ENCODE data around the gene CD8B. TPM values are rescaled to one million over a fixed set of nuclear protein-coding genes. Genes with fewer than 3 reads are reported as not detected.

Gene CD8B
- total RNA-seq, 1 experiment from 2014 or later: 0.24 TPM

DNA sequence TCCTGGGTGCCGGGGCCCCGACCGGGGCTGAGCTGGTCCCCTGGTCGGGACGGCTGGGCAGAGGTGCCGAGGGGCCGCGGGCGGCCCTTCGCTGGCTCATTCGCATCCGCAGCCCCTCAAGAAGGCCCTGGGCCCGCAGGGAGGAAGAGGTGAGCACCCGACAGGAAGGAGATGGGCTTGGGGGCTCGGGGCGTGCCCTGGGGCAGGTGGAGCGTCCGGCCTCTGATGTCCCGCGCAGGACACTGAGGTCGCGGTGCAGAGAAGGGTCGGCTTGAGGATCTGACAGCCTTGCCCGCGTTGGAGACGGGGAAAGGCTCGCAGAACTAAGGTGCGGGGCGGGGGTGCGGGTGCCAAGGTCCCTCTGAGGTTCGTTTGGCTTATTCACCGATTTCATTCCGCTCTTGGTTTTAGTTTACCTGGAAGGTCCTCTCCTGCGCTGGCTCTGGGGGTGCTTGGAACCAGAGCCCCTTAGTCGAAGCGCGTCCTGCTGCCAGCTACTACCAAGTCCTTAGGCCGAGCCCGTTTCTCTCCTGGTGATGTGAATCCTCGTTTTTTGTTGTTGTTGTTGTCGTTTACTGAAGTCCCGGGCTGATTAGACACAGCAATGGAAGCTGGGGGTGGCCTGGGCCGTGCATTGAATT lies 52.1 kb downstream of the CD8B start:
- Histone ChIP-seq H3K79me1 (ENCODE audit: insufficient read depth, low read depth, low read length, poor library complexity, severe bottlenecking) (no peaks in the 10 kb centered on the region), H4K8ac (replicated peaks; ENCODE audit: insufficient read length, low read depth, low read length) (no peak overlapping the region), H3K23ac (ENCODE audit: insufficient read length, low read depth, low read length) (no peak overlapping the region), H3K14ac (ENCODE audit: insufficient read depth, low read length) (no peak overlapping the region), H3K27me3 (ENCODE audit: insufficient read depth, low read length) (no peaks in the 10 kb centered on the region; the same call in 1 of the 2 replicates), H3K4me1 (ENCODE audit: insufficient read depth, low read length) (peaks cover 3% of the 10 kb centered on the region; the same call in 1 of the 2 replicates), H3T11ph (ENCODE audit: low read length) (no peak overlapping the region), H3K4me2 (ENCODE audit: insufficient read depth, insufficient read length, low read length) (no peak overlapping the region), H4K20me1 (ENCODE audit: control insufficient read depth, insufficient read depth, insufficient read length) (no peaks in the 10 kb centered on the region), H3K56ac (ENCODE audit: insufficient read length, low read depth, low read length) (no peak overlapping the region), H2BK15ac (ENCODE audit: low read depth, low read length) (no peak overlapping the region), H2AFZ (ENCODE audit: low read length) (no peak overlapping the region), H3K27ac (ENCODE audit: insufficient read length, low read depth, low read length) (no peak overlapping the region), H3K79me2 (ENCODE audit: insufficient read depth, low read length) (no peaks in the 10 kb centered on the region), H3K9me3 (ENCODE audit: control insufficient read depth, low read depth, low read length) (no peaks in the 10 kb centered on the region), H3K9ac (ENCODE audit: extremely low read depth, insufficient read length, low read length) (no peak overlapping the region), H2BK120ac (ENCODE audit: low read depth, low read length, poor library complexity, severe bottlenecking) (no peak overlapping the region), H2BK5ac (ENCODE audit: insufficient read length, low read length) (no peak overlapping the region), H2BK20ac (ENCODE audit: low read depth, low read length, poor library complexity, severe bottlenecking) (no peak overlapping the region), H3K18ac (ENCODE audit: insufficient read length, low read depth, low read length) (no peak overlapping the region), H2AK5ac (ENCODE audit: insufficient read length, low read length) (no peak overlapping the region), H2BK12ac (ENCODE audit: insufficient read length, low read depth, low read length) (no peak overlapping the region), H4K91ac (ENCODE audit: insufficient read length, low read depth, low read length) (no peak overlapping the region), H3K23me2 (ENCODE audit: insufficient read length, low read depth, low read length, poor library complexity, severe bottlenecking) (peaks cover 10% of the 10 kb centered on the region), H4K5ac (ENCODE audit: insufficient read length, low read depth, low read length) (no peak overlapping the region), H3K4ac (ENCODE audit: low read depth, low read length) (no peak overlapping the region)
- peak; percentile 36 for DNase-seq
- Mint-ChIP-seq H3K36me3 (ENCODE audit: insufficient read depth in 1 of 3, low read depth in 3 of 3) (no peaks in the 10 kb centered on the region), H3K27me3 (ENCODE audit: low read depth) (peaks cover 42% of the 10 kb centered on the region), H3K9me3 (no peaks in the 10 kb centered on the region), H3K4me1 (peaks cover 11 to 15% of the 10 kb centered on the region in 2 experiments), H3K4me3 (no peak overlapping the region), H3K27ac (no peak overlapping the region; a peak in 1 of 7 replicates)
- WGBS (ENCODE audit: extremely low coverage, insufficient read length, low lambda C conversion rate): no CpG with 5 or more reads among the region's 43 CpGs
- TF ChIP-seq CTCF (conservative IDR thresholded peaks at IDR 0.05): no peak
